Mesenteric fat pad (tissue), 1 donor: Measurements from ENCODE around the gene INKA2. TPM values are rescaled to one million over a fixed set of nuclear protein-coding genes. Genes with fewer than 3 reads are reported as not detected.

Experiments used
- DNase-seq: peaks from one replicate; pipeline ENCODE4 v3.0.0-alpha.2; 2020; ENCODE audit warnings: low spot score
- total RNA-seq: library from RNA; stranded (reverse); fragmentation: NEBNext Ultra II Directional; extraction: Animal tissue kit (Norgen Biotek cat#: 25700); gene quantifications from one replicate; pipeline ENCODE4 v1.2.1, GENCODE V29; 2021
- donor health status: DM: yes; HTN: yes; CAD: no.

Gene INKA2
- total RNA-seq, 1 donor from 2014 or later: 15.4 TPM

DNA sequence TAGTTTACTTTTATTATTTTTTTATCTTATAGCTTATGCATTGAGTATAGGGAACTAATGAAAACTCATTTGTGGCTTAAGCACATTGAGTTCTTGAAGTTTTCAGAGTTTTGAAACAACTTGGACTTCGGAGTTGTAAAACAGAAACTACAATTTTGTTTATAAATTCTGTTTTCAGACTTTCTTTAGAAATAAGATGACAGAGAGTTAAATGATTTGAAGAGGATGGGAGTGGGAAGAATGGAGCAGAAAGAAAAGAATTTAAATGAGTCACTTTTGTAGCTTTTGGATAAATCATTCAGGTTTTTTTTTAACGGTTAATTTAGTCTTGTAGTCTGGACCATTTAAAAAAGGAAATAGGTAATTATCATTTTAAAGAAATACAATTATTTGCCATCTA is 32.3 kb downstream of the INKA2 start:
- DNase-seq: no peak

DNA sequence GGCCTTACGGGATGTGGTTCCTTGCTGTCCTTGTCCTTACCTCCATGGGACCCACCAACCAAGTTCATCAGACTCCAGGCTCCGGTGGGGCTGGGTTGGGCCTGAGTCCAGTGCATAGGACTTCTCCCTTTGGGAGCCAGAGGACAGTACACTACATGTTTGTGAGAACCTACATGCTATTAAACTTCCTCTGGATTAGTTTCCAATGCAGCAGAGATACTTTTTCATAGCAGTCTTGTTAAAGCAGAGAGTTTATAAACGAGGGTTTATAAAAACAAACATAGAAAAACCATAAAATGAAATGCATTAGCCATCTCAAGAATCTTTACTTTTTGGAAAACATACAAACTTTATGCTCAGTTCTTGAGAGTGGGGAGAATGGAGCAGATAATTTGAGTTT is 33.4 kb downstream of the INKA2 start:
- DNase-seq: no peak

DNA sequence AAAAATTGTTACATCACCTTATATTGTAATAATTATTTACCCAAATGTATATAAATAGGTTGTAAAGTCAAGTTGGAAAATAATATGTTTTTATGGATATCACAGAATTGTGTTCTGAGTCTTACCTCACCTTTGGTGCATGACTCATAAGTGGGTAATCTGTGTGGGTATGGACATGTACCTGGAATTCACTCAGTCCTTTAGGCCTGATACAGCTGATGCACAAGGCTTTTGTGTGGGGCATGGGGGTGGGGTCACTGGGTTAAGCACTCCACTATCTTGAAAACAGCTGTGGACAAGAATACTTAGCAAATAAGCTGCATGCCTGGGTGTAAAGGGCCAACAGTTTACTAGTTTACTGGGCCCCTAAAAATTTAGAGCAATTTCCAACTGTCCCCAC is 34.4 kb downstream of the INKA2 start:
- no peak for DNase-seq

DNA sequence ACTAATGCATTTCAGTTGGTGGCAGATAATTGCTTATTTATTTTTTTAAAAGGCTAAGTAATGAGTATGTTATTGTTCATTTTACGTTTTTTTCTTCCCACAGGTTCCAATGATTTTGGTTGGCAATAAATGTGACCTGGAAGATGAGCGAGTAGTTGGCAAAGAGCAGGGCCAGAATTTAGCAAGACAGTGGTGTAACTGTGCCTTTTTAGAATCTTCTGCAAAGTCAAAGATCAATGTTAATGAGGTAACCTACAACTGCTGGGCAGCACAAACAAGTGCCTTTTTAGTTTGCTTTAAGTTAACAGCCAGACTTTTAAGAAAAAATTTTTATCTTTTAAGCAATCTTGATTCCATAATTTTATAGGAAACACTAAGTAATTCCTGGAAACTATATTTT is 35.0 kb downstream of the INKA2 start:
- no peak for DNase-seq

DNA sequence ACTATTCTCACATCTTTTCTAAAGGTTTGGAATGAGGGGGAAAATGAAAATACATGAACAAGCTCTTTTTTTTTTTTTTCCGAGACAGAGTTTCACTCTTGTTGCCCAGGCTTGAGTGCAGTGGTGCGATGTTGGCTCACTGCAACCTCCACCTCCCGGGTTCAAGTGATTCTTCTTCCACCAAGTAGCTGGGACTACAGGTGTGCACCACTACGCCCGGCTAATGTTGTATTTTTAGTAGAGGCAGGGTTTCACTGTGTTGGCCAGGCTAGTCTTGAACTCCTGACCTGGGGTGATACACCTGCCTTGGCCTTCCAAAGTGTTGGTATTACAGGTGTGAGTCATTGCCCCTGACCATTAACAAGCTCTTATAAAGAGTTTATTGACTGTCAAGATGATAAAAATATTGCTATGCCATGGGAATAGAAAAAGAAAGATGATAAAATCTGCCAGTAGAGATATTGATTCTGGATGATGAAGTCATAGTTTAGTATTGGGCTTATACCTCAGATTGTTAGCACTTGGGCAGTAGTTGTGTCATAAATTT is 36.6 kb downstream of the INKA2 start:
- DNase-seq: no peak

DNA sequence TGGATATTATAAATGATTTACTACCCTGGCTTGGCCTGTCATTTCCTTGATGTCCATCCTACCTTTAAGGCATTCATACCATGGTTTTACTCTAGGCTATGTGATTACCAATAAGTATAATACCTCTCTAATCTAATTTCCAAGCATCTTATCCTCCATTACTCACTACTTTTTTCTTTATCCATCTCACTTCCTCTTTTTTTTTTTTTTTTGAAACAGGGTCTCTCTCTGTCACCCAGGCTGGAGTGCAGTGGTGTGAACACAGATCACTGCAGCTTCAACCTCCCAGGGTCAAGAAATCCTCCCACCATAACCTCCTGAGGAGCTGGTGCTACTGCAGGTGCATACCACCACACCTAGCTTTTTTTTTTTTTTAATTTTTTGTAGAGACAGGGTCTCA is 39.9 kb downstream of the INKA2 start:
- no peak for DNase-seq

DNA sequence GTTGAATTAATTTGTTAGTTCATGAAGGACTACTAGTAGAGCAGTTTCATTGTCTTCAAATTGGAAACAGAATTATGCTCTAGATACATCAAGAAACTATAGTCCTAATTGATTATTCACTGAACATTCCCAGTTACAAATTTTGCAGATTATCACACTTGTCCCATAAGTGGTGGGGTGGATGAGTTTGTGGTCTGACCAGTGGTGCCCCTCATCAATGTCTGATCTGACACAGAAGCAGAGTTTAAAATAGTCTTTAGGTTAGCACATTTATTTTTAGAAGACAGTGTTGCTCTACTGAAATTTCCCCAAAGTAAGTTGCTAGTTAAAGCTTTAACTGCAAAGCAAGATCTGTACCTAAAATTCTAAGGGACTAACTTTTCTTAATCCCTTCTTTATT is 42.9 kb downstream of the INKA2 start:
- DNase-seq: no peak

DNA sequence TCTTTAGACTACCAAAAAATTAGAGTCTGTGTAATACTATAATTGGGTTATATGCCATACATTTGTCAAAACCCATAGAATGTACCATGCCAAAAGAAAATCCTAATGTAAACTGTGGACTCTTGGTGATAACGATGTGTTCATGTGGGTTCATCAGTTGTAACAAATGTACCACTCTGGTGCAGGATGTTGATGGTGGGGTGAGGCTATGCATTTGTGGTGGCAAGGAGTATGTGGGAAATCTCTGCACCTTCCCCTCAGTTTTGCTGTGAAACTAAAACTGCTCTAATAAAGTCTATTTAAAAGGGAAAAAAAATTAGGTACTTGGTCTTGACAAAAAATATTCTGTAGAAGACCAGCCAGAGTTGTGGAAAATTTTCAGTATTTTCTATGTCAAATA is 43.4 kb downstream of the INKA2 start:
- no peak for DNase-seq

DNA sequence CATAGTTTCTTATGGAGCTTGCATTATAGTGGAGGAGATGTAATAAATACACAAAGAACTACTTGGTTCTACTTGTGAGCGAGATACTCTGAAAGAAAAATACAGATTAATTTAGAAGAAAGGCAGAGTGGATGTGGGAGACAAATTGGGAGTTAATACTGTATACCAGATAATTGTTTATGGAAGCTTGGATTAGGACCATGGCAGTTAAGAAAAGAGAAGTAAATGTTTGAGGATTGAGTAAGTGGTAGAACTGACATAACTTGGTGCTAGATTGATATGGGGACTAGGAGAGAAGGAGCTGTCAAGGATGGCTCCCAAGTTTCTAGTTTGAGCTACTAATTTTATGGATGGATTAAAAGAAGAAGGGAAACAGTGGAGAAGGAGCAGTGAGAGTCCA is 47.3 kb downstream of the INKA2 start:
- no peak for DNase-seq

DNA sequence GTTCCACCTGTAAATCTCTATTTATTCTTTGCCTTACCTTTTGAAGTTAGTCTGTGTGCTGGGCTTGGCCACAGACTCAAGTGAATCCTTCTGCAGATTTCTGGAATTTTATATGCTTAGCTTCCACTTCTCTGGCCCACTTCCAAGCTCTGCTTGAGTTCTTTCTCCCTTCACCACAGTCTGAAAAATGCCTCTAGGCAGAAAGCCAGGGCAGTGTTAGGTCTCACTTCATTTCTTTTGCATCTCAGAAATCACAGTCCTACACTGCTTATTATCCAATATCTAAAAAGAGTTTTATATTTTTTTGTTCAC is 48.9 kb downstream of the INKA2 start:
- no peak for DNase-seq

Other genes with a start within 250 kb of the INKA2 start
- gene ADORA3, start 235.8 kb downstream of the INKA2 start, total RNA-seq: 17.2 TPM
- gene TMIGD3, start 235.8 kb downstream of the INKA2 start, total RNA-seq: 13.7 TPM
- 105 TPM for gene RAP1A, start 119.6 kb downstream of the INKA2 start, total RNA-seq
- gene DDX20, start 16.5 kb upstream of the INKA2 start, total RNA-seq: 9.7 TPM